ENCODE measurements around the gene PPP6R1. TPM values are rescaled to one million over a fixed set of nuclear protein-coding genes. Genes with fewer than 3 reads are reported as not detected.

PPP6R1 gene
- total and polyA plus RNA-seq, 2 of the 13 experiments (the other 11 are each of a cell fraction or from before 2014, with no cell fraction given), result 25.8 to 54.0 TPM

GRCh38 chr19:55209693-55210472 is 48.9 kb downstream of the PPP6R1 start (continued):
- TF ChIP-seq SMAD9 (CRISPR knock-in tag; IDR thresholded peaks at IDR 0.05), result no peak
- TF ChIP-seq HDAC2 (CRISPR knock-in tag; IDR thresholded peaks at IDR 0.05), result no peak
- peak; percentile 36; the same call in 1 of the 2 replicates for TF ChIP-seq ELF1 (CRISPR knock-in tag; IDR thresholded peaks at IDR 0.05)
- TF ChIP-seq ZSCAN21 (CRISPR knock-in tag; IDR thresholded peaks at IDR 0.05; ENCODE audit: borderline replicate concordance), result no peak
- TF ChIP-seq DBP (CRISPR knock-in tag; IDR thresholded peaks at IDR 0.05; ENCODE audit: not compliant biosample characterization), result no peak
- no peak for TF ChIP-seq ISX (CRISPR knock-in tag; conservative IDR thresholded peaks at IDR 0.05)
- no peak for TF ChIP-seq ZNF564 (CRISPR knock-in tag; IDR thresholded peaks at IDR 0.05)
- TF ChIP-seq ZNF737 (CRISPR knock-in tag; IDR thresholded peaks at IDR 0.05; ENCODE audit: borderline replicate concordance), result no peak
- no peak for TF ChIP-seq AKAP8 (CRISPR knock-in tag; IDR thresholded peaks at IDR 0.05)
- TF ChIP-seq RFX3 (CRISPR knock-in tag; IDR thresholded peaks at IDR 0.05), result no peak
- no peak for TF ChIP-seq DNMT1 (CRISPR knock-in tag; IDR thresholded peaks at IDR 0.05)
- TF ChIP-seq ZNF225 (CRISPR knock-in tag; IDR thresholded peaks at IDR 0.05), result peak; percentile 83; the same call in 1 of the 2 replicates
- TF ChIP-seq, protein P1, sequence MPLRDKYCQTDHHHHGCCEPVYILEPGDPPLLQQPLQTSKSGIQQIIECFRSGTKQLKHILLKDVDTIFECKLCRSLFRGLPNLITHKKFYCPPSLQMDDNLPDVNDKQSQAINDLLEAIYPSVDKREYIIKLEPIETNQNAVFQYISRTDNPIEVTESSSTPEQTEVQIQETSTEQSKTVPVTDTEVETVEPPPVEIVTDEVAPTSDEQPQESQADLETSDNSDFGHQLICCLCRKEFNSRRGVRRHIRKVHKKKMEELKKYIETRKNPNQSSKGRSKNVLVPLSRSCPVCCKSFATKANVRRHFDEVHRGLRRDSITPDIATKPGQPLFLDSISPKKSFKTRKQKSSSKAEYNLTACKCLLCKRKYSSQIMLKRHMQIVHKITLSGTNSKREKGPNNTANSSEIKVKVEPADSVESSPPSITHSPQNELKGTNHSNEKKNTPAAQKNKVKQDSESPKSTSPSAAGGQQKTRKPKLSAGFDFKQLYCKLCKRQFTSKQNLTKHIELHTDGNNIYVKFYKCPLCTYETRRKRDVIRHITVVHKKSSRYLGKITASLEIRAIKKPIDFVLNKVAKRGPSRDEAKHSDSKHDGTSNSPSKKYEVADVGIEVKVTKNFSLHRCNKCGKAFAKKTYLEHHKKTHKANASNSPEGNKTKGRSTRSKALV (CRISPR knock-in tag; IDR thresholded peaks at IDR 0.05), result no peak
- peak; percentile 28; the same call in 1 of the 2 replicates for TF ChIP-seq ZNF274 (CRISPR knock-in tag; IDR thresholded peaks at IDR 0.05)
- no peak for TF ChIP-seq ZFP37 (CRISPR knock-in tag; IDR thresholded peaks at IDR 0.05; ENCODE audit: borderline replicate concordance)
- TF ChIP-seq HNRNPL (IDR thresholded peaks at IDR 0.05; ENCODE audit: low read depth, low read length), result 0 out of 2 replicates have a peak, but pooled peaks have one; percentile 11
- TF ChIP-seq, protein P2, sequence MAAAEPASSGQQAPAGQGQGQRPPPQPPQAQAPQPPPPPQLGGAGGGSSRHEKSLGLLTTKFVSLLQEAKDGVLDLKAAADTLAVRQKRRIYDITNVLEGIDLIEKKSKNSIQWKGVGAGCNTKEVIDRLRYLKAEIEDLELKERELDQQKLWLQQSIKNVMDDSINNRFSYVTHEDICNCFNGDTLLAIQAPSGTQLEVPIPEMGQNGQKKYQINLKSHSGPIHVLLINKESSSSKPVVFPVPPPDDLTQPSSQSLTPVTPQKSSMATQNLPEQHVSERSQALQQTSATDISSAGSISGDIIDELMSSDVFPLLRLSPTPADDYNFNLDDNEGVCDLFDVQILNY (CRISPR knock-in tag; conservative IDR thresholded peaks at IDR 0.05), result no peak
- no peak for TF ChIP-seq HOXA9 (CRISPR knock-in tag; IDR thresholded peaks at IDR 0.05; ENCODE audit: borderline replicate concordance)
- TF ChIP-seq, protein P3, sequence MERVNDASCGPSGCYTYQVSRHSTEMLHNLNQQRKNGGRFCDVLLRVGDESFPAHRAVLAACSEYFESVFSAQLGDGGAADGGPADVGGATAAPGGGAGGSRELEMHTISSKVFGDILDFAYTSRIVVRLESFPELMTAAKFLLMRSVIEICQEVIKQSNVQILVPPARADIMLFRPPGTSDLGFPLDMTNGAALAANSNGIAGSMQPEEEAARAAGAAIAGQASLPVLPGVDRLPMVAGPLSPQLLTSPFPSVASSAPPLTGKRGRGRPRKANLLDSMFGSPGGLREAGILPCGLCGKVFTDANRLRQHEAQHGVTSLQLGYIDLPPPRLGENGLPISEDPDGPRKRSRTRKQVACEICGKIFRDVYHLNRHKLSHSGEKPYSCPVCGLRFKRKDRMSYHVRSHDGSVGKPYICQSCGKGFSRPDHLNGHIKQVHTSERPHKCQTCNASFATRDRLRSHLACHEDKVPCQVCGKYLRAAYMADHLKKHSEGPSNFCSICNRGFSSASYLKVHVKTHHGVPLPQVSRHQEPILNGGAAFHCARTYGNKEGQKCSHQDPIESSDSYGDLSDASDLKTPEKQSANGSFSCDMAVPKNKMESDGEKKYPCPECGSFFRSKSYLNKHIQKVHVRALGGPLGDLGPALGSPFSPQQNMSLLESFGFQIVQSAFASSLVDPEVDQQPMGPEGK (CRISPR knock-in tag; IDR thresholded peaks at IDR 0.05), result 0 out of 2 replicates have a peak, but pooled peaks have one; percentile 36
- TF ChIP-seq ZSCAN30 (CRISPR knock-in tag; IDR thresholded peaks at IDR 0.05), result no peak
- TF ChIP-seq MYC (CRISPR knock-in tag; IDR thresholded peaks at IDR 0.05; ENCODE audit: borderline replicate concordance), result peak; percentile 49; the same call in 1 of the 2 replicates
- no peak; the same call in none of the 2 replicates for TF ChIP-seq NFKB2 (CRISPR knock-in tag; IDR thresholded peaks at IDR 0.05; ENCODE audit: borderline replicate concordance)
- peak; percentile 51 for TF ChIP-seq ERF (CRISPR knock-in tag; IDR thresholded peaks at IDR 0.05)
